Stimulated activated CD8-positive, alpha-beta memory T cell treated with anti-CD3 and anti-CD28 coated beads, Interleukin-15, amount 100 ng/mL, for 24 hours (primary cell): ENCODE results near the gene PIP4K2B.

ENCODE experiments used
- DNase-seq: peaks from one replicate; pipeline ENCODE4 v3.0.0-alpha.2; 2020; ENCODE audit warnings: low read depth

Gene PIP4K2B

GRCh38 chr17:38746004-38746848 is 53.1 kb downstream of the PIP4K2B start:
- no peak for DNase-seq

- DNase-seq = no peak
Observed at GRCh38 chr17:38745545-38745944, 53.8 kb downstream of the PIP4K2B start.

GRCh38 chr17:38743556-38744171 is 55.7 kb downstream of the PIP4K2B start:
- DNase-seq = no peak

- no peak for DNase-seq
Observed at GRCh38 chr17:38742411-38743308, 56.7 kb downstream of the PIP4K2B start.

DNA sequence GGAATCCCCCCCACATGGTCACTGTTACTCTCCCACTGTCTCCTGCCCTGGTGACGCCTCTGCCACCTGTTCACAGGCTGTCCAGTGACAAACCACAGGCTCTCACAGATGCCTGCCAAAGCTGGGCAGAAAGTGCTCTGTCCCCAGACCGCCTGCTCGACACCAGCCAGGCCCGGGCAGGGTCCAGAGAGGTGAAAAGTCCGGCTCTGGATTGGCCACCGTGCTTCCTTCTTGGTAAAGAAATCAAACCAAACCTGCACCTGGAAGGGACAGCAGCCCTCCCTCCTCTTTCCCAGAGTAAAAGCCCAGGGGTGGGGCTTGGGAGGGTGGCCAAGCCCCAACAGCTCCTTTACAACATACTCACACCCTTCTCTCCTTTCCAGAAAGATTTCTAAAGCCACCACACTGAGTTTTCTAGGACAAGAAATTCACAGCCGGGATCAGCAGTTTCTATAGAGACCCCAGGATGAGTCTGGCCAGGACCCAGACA is 57.4 kb downstream of the PIP4K2B start:
- no peak for DNase-seq

- no peak for DNase-seq
Observed at GRCh38 chr17:38741461-38741860, 57.9 kb downstream of the PIP4K2B start.

- DNase-seq = no peak
Observed at GRCh38 chr17:38740806-38741205, 58.5 kb downstream of the PIP4K2B start.

- DNase-seq = no peak
Observed at GRCh38 chr17:38740044-38740443, 59.3 kb downstream of the PIP4K2B start.

DNA sequence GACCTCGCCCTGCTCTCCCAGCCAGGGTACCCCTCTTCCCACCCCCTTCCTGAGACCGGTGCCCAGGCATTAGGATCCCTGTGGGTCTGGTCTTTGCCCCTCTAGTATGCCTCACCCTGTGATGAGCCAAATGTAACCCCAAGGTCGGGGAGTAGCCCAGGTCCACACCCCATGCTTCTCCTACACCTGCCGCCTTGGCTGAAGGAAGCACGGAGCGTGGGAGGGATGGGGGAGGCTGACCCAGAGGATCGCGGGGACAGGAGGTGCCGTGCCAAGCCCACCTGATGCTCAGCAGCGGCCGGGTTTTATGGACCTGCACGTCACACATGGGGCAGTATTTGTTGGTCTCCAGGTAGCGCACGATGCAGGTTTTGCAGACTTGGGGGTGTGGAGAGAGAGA is 60.1 kb downstream of the PIP4K2B start:
- no peak for DNase-seq

DNA sequence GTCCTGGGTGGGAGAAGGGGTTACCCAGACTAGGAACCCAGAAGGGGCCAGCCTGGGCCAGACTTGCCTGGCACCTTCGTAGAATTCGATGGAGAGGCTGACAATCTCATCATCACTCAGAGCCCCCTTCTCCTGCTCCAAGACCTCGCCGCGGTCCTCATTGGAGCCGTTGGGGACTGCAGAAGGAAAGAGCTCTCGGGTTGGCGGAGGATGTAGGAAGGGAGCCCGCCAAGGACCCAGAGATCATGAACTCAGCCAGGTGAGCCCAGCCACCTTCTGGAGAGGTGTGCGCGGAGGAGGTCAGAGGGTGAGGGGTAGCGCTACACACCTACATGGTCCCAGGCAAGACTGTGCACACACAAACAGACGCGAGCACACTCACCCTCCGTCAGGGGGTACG is 60.7 kb downstream of the PIP4K2B start:
- no peak for DNase-seq

GRCh38 chr17:38738007-38738662 is 61.2 kb downstream of the PIP4K2B start:
- no peak for DNase-seq

- peak; percentile 71 for DNase-seq
Observed at GRCh38 chr17:38735161-38735997, 64.0 kb downstream of the PIP4K2B start.

GRCh38 chr17:38733982-38734973 is 65.1 kb downstream of the PIP4K2B start:
- no peak for DNase-seq

GRCh38 chr17:38733282-38733981 is 65.9 kb downstream of the PIP4K2B start:
- no peak for DNase-seq

GRCh38 chr17:38732376-38733281 is 66.7 kb downstream of the PIP4K2B start:
- DNase-seq = no peak

- no peak for DNase-seq
Observed at GRCh38 chr17:38731526-38732294, 67.6 kb downstream of the PIP4K2B start.
